Measurements from ENCODE around the gene BCAS4.

DNA sequence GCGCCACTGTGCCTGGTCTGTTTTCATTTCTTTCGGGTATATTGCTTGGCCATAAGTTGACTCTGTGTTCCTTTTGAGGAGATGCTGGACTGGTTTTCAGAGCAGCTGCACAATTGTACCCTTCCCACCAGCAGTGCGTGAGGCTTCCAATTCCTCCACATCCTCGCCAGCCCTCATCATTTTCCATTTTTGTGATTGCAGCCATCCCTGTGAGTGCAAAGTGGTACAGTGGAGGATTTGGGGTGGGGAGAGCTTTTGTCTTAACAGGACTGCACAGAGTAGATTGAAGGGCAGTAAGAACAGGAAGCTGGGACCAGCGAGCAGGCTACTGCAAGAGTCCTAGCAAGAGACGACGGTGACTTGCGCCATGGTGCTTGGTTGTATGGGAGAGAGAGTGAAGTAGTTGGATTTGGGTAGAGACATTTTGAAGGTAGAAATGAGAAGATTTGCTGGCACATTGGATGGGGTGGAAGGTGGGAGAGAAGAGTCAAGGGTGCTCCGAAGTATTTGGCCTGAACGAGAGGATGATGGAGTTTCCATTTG, 18.3 kb downstream of the BCAS4 start:
- TF ChIP-seq, protein P1, sequence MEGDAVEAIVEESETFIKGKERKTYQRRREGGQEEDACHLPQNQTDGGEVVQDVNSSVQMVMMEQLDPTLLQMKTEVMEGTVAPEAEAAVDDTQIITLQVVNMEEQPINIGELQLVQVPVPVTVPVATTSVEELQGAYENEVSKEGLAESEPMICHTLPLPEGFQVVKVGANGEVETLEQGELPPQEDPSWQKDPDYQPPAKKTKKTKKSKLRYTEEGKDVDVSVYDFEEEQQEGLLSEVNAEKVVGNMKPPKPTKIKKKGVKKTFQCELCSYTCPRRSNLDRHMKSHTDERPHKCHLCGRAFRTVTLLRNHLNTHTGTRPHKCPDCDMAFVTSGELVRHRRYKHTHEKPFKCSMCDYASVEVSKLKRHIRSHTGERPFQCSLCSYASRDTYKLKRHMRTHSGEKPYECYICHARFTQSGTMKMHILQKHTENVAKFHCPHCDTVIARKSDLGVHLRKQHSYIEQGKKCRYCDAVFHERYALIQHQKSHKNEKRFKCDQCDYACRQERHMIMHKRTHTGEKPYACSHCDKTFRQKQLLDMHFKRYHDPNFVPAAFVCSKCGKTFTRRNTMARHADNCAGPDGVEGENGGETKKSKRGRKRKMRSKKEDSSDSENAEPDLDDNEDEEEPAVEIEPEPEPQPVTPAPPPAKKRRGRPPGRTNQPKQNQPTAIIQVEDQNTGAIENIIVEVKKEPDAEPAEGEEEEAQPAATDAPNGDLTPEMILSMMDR (IDR thresholded peaks at IDR 0.05): no peak
- no peak for TF ChIP-seq POLR2A (IDR thresholded peaks at IDR 0.05)

Measured in esophagus squamous epithelium (tissue), 4 donors.